Adrenal gland (tissue), 5 donors: ENCODE measurements around the gene TSSK6.

Source experiments
- CTCF ChIP-seq, 6 experiments: fragments of 450-650 bp in 4 of 6; fragments of 200-600 bp in 2 of 6; sonication (generic) in 1 of 6; IDR thresholded peaks; 1 replicate in 5 of 6; 2 replicates in 1 of 6; pipeline versions ENCODE4 v1.5.1 to v1.8.0; 2016 to 2021; ENCODE audit warnings: antibody characterized with exemption in 6 of 6, mild to moderate bottlenecking in 2 of 6, moderate library complexity in 1 of 6
- POLR2A ChIP-seq, 2 donors: fragments of 450-650 bp; IDR thresholded peaks; one replicate each; pipeline ENCODE4 v1.6.1; 2017; ENCODE audit warnings: antibody characterized with exemption in 2 of 2, mild to moderate bottlenecking in 2 of 2, moderate library complexity in 1 of 2
- donor health status: DM: no; HTN: no; CAD: no.

GRCh38 chr19:19547674-19548336, 32.5 kb upstream of the TSSK6 start:
- no peak for TF ChIP-seq CTCF (IDR thresholded peaks at IDR 0.05)
- TF ChIP-seq POLR2A (IDR thresholded peaks at IDR 0.05): no peak
